ENCODE measurements around the gene TRPM8. TPM values are rescaled to one million over a fixed set of nuclear protein-coding genes. Genes with fewer than 3 reads are reported as not detected.

Gene TRPM8
- total and polyA plus RNA-seq, 2 experiments from 2014 or later, result 0.16 to 0.33 TPM

DNA sequence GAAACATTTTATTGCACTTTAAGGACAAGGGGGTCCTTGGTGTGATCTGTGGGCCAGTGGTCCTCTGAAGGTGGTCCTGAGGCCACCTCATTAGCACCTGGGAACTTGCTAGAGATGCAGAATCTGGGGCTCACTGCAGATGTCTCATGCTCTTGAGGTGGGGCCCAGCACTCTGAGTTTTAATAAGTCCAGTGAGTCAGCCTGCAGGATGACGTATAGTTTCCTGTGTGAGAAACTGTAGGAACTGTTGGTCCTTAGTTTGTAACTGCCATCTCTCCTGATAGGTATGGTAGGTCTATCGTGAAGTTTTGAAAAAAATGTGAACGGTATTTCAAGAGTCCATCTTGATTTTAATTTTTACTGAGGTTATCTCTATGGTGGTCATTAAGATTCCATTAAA, 2.8 kb downstream of the TRPM8 start:
- Histone ChIP-seq H3K9me3 (ENCODE audit: low read depth) (no peaks in the 10 kb centered on the region), H4K20me1 (ENCODE audit: insufficient read depth, poor library complexity, severe bottlenecking) (no peaks in the 10 kb centered on the region), H3K4me3 (no peak overlapping the region), H3K36me3 (replicated peaks; ENCODE audit: insufficient read depth, low read depth) (no peaks in the 10 kb centered on the region), H2AFZ (no peak overlapping the region), H3K27me3 (peaks cover 39% of the 10 kb centered on the region), H3K79me2 (no peaks in the 10 kb centered on the region), H3K9me2 (replicated peaks; ENCODE audit: insufficient read depth) (no peaks in the 10 kb centered on the region), H3K27ac (no peak overlapping the region), H3K4me1 (ENCODE audit: insufficient read depth) (no peaks in the 10 kb centered on the region), H3K4me2 (no peak overlapping the region)
- TF ChIP-seq CTCF (IDR thresholded peaks at IDR 0.05; ENCODE audit: poor library complexity), result no peak
- no peak for TF ChIP-seq EZH2 (IDR thresholded peaks at IDR 0.05; ENCODE audit: borderline replicate concordance)
- TF ChIP-seq EZH2phosphoT487 (IDR thresholded peaks at IDR 0.05; ENCODE audit: low read depth, severe bottlenecking, unreplicated experiment), result no peak
- no peak for DNase-seq (ENCODE audit: low spot score)
- 86% methylated on average over 3 of the region's 3 CpGs for WGBS (ENCODE audit: low lambda C conversion rate, missing lambda C conversion rate)

GRCh38 chr2:233922471-233922870, 5.3 kb downstream of the TRPM8 start:
- no peaks in the 10 kb centered on the region for H3K36me3 ChIP-seq (replicated peaks; ENCODE audit: insufficient read depth, low read depth)
- H3K9me2 ChIP-seq (replicated peaks; ENCODE audit: insufficient read depth), result no peaks in the 10 kb centered on the region
- no peak for DNase-seq (ENCODE audit: low spot score)
- H3K27me3 ChIP-seq, result peaks cover 35% of the 10 kb centered on the region
- no peak overlapping the region for H3K4me2 ChIP-seq
- no peaks in the 10 kb centered on the region for H4K20me1 ChIP-seq (ENCODE audit: insufficient read depth, poor library complexity, severe bottlenecking)
- no peaks in the 10 kb centered on the region for H3K79me2 ChIP-seq
- WGBS (ENCODE audit: low lambda C conversion rate, missing lambda C conversion rate), result 31% methylated on average over 1 of the region's 1 CpG
- H2AFZ ChIP-seq, result no peak overlapping the region
- no peak overlapping the region for H3K4me3 ChIP-seq
- no peak for TF ChIP-seq EZH2phosphoT487 (IDR thresholded peaks at IDR 0.05; ENCODE audit: low read depth, severe bottlenecking, unreplicated experiment)
- TF ChIP-seq EZH2 (IDR thresholded peaks at IDR 0.05; ENCODE audit: borderline replicate concordance), result no peak
- no peak for TF ChIP-seq CTCF (IDR thresholded peaks at IDR 0.05; ENCODE audit: poor library complexity)
- no peaks in the 10 kb centered on the region for H3K9me3 ChIP-seq (ENCODE audit: low read depth)
- no peak overlapping the region for H3K27ac ChIP-seq
- no peaks in the 10 kb centered on the region for H3K4me1 ChIP-seq (ENCODE audit: insufficient read depth)

DNA sequence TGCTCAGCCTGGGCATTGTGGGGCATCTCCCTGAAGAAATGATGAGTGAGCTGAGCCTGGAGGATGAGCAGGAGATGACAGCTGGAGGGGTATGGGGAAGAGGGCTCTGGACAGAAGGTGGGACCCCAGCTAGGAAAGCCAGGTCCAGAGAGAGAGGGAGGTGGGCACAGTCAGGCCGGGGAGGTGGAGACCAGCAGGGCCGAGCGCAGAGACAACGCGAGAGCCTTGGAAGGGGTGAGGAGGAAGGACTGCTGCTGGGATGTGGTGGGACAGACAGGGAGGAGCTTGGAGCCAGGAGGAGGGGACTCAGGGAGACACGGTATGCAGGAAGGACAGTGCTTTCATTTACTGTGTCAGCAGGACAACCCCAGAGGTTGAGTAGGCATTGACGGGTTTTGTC, 8.2 kb downstream of the TRPM8 start:
- 79% methylated on average over 7 of the region's 7 CpGs for WGBS (ENCODE audit: low lambda C conversion rate, missing lambda C conversion rate)
- no peak overlapping the region for H3K27ac ChIP-seq

More for the DNA sequence above, 8.2 kb downstream of the TRPM8 start:
- Histone ChIP-seq H3K27me3 (peaks cover 25% of the 10 kb centered on the region), H3K4me1 (ENCODE audit: insufficient read depth) (no peaks in the 10 kb centered on the region), H3K4me2 (no peak overlapping the region), H3K9me3 (ENCODE audit: low read depth) (no peaks in the 10 kb centered on the region), H3K36me3 (replicated peaks; ENCODE audit: insufficient read depth, low read depth) (no peaks in the 10 kb centered on the region), H3K4me3 (no peak overlapping the region), H4K20me1 (ENCODE audit: insufficient read depth, poor library complexity, severe bottlenecking) (no peaks in the 10 kb centered on the region), H3K79me2 (no peaks in the 10 kb centered on the region), H3K9me2 (replicated peaks; ENCODE audit: insufficient read depth) (no peaks in the 10 kb centered on the region), H2AFZ (no peak overlapping the region)
- TF ChIP-seq EZH2phosphoT487 (IDR thresholded peaks at IDR 0.05; ENCODE audit: low read depth, severe bottlenecking, unreplicated experiment) (no peak), CTCF (IDR thresholded peaks at IDR 0.05; ENCODE audit: poor library complexity) (no peak), EZH2 (IDR thresholded peaks at IDR 0.05; ENCODE audit: borderline replicate concordance) (no peak)
- no peak for DNase-seq (ENCODE audit: low spot score)
